ENCODE data around the gene TMEM272. TPM values are rescaled to one million over a fixed set of nuclear protein-coding genes. Genes with fewer than 3 reads are reported as not detected.
A peak's percentile ranks its signal among the peaks of the same experiment; 100 is the strongest.

Gene TMEM272
- total RNA-seq, 1 donor from 2014 or later, result not detected

GRCh38 chr13:51802631-51803418 lies 42.2 kb downstream of the TMEM272 start:
- Mint-ChIP-seq H3K36me3 (ENCODE audit: unreplicated experiment) (no peaks in the 10 kb centered on the region), H3K9me3 (ENCODE audit: unreplicated experiment) (no peaks in the 10 kb centered on the region), H3K4me3 (ENCODE audit: unreplicated experiment) (peak overlapping the region; percentile 80), H3K27me3 (ENCODE audit: unreplicated experiment) (no peaks in the 10 kb centered on the region), H3K27ac (ENCODE audit: unreplicated experiment) (peak overlapping the region; percentile 86), H3K4me1 (ENCODE audit: unreplicated experiment) (peaks cover 34% of the 10 kb centered on the region)
- no peak for TF ChIP-seq CTCF (IDR thresholded peaks at IDR 0.05)
- no peak for DNase-seq (ENCODE audit: extremely low spot score, unreplicated experiment)

GRCh38 chr13:51801631-51802099 lies 43.3 kb downstream of the TMEM272 start:
- no peak for DNase-seq (ENCODE audit: extremely low spot score, unreplicated experiment)
- H3K36me3 Mint-ChIP-seq (ENCODE audit: unreplicated experiment), result peaks cover 2% of the 10 kb centered on the region
- no peaks in the 10 kb centered on the region for H3K9me3 Mint-ChIP-seq (ENCODE audit: unreplicated experiment)
- H3K27me3 Mint-ChIP-seq (ENCODE audit: unreplicated experiment), result no peaks in the 10 kb centered on the region
- TF ChIP-seq CTCF (IDR thresholded peaks at IDR 0.05), result no peak
- peak overlapping the region; percentile 86 for H3K27ac Mint-ChIP-seq (ENCODE audit: unreplicated experiment)
- H3K4me3 Mint-ChIP-seq (ENCODE audit: unreplicated experiment), result no peak overlapping the region
- peaks cover 34% of the 10 kb centered on the region for H3K4me1 Mint-ChIP-seq (ENCODE audit: unreplicated experiment)

- Mint-ChIP-seq H3K9me3 (ENCODE audit: unreplicated experiment) (no peaks in the 10 kb centered on the region), H3K4me3 (ENCODE audit: unreplicated experiment) (no peak overlapping the region), H3K36me3 (ENCODE audit: unreplicated experiment) (peaks cover 4% of the 10 kb centered on the region), H3K27ac (ENCODE audit: unreplicated experiment) (no peak overlapping the region), H3K4me1 (ENCODE audit: unreplicated experiment) (peaks cover 34% of the 10 kb centered on the region), H3K27me3 (ENCODE audit: unreplicated experiment) (no peaks in the 10 kb centered on the region)
- TF ChIP-seq CTCF (IDR thresholded peaks at IDR 0.05), result no peak
- no peak for DNase-seq (ENCODE audit: extremely low spot score, unreplicated experiment)
These were observed 44.5 kb downstream of the TMEM272 start for GRCh38 chr13:51800486-51800885.

- TF ChIP-seq CTCF (IDR thresholded peaks at IDR 0.05), result no peak
- Mint-ChIP-seq H3K4me1 (ENCODE audit: unreplicated experiment) (peaks cover 24% of the 10 kb centered on the region), H3K27ac (ENCODE audit: unreplicated experiment) (no peak overlapping the region), H3K36me3 (ENCODE audit: unreplicated experiment) (peaks cover 4% of the 10 kb centered on the region), H3K27me3 (ENCODE audit: unreplicated experiment) (no peaks in the 10 kb centered on the region), H3K9me3 (ENCODE audit: unreplicated experiment) (no peaks in the 10 kb centered on the region), H3K4me3 (ENCODE audit: unreplicated experiment) (no peak overlapping the region)
- DNase-seq (ENCODE audit: extremely low spot score, unreplicated experiment), result no peak
These were observed 45.7 kb downstream of the TMEM272 start for GRCh38 chr13:51799261-51799660.

- H3K9me3 Mint-ChIP-seq (ENCODE audit: unreplicated experiment), result no peaks in the 10 kb centered on the region
- peaks cover 25% of the 10 kb centered on the region for H3K4me1 Mint-ChIP-seq (ENCODE audit: unreplicated experiment)
- TF ChIP-seq CTCF (IDR thresholded peaks at IDR 0.05), result peak; percentile 63
- no peaks in the 10 kb centered on the region for H3K27me3 Mint-ChIP-seq (ENCODE audit: unreplicated experiment)
- H3K36me3 Mint-ChIP-seq (ENCODE audit: unreplicated experiment), result peaks cover 4% of the 10 kb centered on the region
- H3K4me3 Mint-ChIP-seq (ENCODE audit: unreplicated experiment), result no peak overlapping the region
- no peak overlapping the region for H3K27ac Mint-ChIP-seq (ENCODE audit: unreplicated experiment)
- no peak for DNase-seq (ENCODE audit: extremely low spot score, unreplicated experiment)
These were observed 47.1 kb downstream of the TMEM272 start for GRCh38 chr13:51797664-51798488.
